Measurements from ENCODE around the gene DOCK2.

DNA sequence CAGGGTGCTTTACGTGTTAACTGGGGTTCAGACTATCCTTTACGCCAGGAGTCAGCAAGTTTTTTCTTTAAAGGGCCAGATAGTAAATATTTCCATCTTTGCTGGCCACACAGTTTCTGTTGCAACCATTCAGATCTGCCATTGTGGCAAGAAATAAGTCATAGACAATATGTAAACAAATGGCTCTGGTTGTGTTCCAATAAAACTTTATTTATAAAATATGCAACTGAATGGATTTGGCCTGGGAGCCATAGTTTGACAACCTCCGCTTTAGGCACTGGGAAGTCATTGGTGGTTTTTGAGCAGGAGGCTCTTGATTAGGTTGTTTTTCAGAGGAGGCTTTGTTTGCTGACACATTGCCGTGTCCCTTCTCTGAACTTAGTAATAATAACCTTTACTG is 252.5 kb downstream of the DOCK2 start:
- TF ChIP-seq, protein P1, sequence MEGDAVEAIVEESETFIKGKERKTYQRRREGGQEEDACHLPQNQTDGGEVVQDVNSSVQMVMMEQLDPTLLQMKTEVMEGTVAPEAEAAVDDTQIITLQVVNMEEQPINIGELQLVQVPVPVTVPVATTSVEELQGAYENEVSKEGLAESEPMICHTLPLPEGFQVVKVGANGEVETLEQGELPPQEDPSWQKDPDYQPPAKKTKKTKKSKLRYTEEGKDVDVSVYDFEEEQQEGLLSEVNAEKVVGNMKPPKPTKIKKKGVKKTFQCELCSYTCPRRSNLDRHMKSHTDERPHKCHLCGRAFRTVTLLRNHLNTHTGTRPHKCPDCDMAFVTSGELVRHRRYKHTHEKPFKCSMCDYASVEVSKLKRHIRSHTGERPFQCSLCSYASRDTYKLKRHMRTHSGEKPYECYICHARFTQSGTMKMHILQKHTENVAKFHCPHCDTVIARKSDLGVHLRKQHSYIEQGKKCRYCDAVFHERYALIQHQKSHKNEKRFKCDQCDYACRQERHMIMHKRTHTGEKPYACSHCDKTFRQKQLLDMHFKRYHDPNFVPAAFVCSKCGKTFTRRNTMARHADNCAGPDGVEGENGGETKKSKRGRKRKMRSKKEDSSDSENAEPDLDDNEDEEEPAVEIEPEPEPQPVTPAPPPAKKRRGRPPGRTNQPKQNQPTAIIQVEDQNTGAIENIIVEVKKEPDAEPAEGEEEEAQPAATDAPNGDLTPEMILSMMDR (IDR thresholded peaks at IDR 0.05; ENCODE audit: extremely low read depth in 1 of 2, insufficient read depth in 1 of 2, low read depth in 1 of 2, low read length in 2 of 2), result no peak
- no peak for TF ChIP-seq POLR2A (IDR thresholded peaks at IDR 0.05; ENCODE audit: low read depth, low read length)
- no peak for TF ChIP-seq FOS (IDR thresholded peaks at IDR 0.05; ENCODE audit: borderline replicate concordance, insufficient read depth, low read length)
- no peak for TF ChIP-seq JUN (IDR thresholded peaks at IDR 0.05; ENCODE audit: borderline replicate concordance, insufficient read depth, insufficient read length, low read depth)
